HG03378 (cell line): Measurements from ENCODE around the gene STARD10.
A peak's percentile ranks its signal among the peaks of the same experiment; 100 is the strongest.
"Not testable (repeated sequence)": the region's sequence is repeated elsewhere in the genome, so short reads cannot be mapped to it uniquely, and the experiment has no call there.

Experiments used
- ATAC-seq: cut with Tn5 transposase; IDR thresholded peaks from one replicate; pipeline ENCODE4 v1.9.1; 2021; ENCODE audit warnings: mild to moderate bottlenecking, moderate library complexity; ENCODE audit not compliant: unreplicated experiment

The STARD10 gene

DNA sequence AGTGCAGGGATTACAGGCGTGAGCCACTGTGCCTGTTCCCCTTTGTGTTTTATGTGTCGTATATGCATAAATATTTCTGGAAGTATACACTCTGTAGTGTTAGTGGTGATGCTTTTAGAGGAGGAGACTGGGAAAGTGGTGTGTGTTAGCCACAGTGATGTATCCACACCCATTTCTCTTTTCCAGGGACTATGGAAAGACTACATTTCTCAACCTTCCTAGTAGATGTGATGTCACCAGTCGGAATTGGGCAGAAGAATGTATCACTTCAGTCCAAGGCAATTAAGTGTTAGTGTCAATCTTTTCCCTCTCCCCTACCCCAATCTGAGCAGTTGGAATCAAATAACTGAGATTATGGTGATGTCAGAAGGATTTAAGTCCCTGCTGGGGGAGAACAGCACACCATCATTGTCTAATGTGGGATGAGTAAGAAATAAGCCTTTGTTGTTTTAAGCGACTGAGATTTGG, 14.5 kb upstream of the STARD10 start:
- ATAC-seq: no peak

DNA sequence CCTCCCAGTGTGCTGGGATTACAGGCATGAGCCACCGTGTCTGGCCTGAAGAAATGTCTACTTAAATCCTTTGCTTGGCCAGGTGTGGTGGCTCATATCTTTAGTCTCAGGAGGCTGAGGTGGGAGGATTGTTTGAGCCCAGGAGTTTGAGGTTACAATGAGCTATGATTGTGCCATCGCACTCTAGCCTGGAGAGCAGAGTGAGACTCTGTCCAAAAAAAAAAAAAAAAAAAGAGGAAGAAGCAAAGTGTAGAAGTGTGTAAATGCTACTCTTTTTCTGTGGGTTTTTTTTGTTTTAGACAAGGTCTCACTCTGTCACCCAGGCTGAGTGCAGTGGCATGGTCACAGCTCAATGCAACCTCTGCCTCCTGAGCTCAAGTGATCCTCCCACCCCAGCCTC, 13.9 kb upstream of the STARD10 start:
- no peak for ATAC-seq

DNA sequence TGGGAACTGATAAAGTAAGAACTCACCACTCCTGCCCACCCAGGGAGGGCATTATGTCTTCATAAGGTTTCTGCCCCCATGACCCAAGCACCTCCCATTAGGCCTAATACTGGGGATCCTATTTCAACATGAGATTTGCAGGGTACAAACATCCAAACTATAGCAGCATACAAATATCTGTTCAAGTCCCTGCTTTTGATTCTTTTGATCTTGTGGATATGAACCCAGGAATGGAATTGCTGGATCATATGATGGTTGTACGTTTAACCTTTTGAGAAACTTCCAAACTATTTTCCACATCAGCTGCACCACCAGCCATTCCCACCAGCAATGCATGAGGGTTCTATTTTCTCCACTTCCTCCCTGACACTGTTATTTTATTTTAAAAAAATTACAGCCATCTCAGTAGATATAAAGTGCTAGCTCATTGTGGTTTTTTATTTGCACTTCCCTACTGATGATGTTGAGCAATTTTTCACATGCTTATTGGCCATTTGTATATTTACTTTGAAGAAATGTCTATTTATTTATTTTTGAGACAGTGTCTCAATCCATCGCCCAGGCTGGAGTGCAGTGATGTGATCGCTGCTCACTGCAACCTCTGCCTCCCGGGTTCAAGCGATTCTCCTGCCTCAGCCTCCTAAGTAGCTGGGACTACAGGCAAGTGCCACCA, 13.3 kb upstream of the STARD10 start:
- ATAC-seq: no peak

DNA sequence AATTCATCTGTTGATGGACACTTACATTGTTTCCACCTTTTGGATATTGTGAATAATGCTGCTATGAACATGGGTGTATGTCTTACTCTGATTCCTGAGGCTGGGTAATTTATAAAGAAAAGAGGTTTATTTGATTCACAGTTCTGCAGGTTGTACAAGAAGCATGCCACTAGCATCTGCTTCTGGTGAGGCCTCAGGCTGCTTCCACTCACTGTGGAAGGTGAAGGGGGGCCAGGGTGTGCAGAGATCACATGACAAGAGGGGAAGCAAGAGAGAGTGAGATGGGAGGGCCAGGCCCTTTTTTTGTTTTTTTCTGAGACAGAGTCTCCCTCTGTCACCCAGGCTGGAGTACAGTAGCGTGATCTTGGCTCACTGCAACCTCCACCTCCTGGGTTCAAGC, 12.5 kb upstream of the STARD10 start:
- not testable (repeated sequence) for ATAC-seq

DNA sequence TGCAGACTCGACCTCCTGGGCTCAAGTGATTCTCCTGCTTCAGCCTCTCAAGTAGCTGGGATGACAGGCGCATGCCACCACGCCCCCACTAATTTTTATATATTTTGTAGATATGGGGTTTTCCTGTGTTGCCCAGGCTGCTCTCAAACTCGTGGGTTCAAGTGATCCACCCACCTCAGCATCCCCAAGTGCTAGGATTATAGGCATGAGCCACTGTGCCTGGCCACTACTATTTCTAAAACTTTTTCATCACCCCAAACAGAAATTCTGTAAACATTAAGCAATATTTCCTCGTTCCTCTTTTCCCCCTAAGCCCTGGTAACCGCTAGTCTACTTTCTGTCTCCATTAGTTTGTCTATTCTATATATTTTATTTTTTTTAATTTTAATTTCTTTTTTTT, 11.4 kb upstream of the STARD10 start:
- no peak for ATAC-seq

DNA sequence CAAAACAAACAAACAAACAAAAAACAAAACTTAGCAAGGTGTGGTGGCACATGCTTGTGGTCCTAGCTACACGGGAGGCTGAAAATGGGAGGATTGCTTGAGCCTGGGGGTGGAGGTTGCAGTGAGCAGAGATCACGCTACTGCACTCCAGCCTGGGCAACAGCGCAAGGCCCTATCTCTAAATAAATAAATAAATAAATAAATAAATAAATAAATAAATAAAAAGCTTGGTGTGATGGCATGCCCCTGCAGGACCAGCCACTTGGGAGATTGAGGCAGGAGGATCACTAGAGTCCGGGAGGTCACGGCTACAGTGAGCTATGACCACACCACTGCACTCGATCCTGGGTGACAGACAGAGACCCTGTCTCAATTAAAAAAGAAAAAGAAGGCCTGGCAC, 9.0 kb upstream of the STARD10 start:
- no peak for ATAC-seq

DNA sequence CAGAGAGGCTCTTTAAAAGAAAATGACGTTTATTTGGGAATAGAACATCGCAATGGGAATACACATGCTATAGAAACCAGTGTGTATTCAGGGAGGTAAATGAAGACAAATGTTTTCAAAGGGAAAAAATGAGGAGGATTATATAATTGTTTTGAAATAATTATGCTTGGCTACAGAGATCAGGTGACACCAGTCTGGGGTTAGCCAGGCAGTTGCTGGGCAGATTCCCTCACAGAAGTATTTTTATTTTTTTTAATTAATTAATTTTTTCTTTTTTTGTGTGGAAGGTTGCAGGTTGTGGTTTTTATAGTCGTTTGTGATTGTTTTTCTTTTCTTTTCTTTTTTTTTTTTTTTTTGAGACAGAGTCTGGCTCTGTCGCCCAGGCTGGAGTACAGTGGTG, 5.6 kb upstream of the STARD10 start:
- ATAC-seq: no peak

DNA sequence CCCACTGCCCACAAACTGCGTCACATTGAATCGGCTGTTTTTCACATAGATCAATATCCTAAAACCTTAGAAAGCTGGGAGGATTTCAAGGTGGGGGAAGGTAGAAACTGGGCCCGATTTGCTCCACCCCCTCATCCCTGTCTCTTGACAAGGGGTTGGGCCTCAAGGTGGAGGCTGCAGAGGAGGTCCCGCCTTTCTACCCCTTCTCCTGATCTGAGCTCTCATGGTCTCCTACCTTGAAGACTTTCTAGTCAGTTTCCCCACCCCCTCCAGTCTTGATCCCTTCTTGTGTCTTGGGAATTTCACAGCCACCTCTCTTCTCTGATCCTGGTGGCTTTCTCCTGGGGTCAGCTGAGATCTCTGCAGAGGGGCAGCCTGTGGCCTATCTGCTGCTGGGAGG, 4.5 kb upstream of the STARD10 start:
- no peak for ATAC-seq

DNA sequence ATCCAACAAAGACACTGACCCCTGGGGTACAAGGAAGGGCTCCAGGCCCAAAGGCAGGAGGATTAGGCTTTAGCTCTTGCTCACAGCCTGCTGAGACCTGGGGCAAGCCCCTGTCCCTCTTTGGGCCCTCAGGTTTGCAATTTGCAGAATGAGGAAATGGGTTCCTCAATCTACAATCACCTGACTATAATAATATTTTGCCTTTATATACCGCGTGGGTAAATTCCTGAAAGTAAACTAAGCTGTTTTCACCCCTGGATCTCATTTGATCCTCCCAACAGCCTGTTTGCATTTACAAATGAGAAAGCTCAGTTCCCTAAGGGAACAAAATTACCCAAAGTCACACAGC, 797 bp downstream of the STARD10 start:
- ATAC-seq: peak; percentile 6

DNA sequence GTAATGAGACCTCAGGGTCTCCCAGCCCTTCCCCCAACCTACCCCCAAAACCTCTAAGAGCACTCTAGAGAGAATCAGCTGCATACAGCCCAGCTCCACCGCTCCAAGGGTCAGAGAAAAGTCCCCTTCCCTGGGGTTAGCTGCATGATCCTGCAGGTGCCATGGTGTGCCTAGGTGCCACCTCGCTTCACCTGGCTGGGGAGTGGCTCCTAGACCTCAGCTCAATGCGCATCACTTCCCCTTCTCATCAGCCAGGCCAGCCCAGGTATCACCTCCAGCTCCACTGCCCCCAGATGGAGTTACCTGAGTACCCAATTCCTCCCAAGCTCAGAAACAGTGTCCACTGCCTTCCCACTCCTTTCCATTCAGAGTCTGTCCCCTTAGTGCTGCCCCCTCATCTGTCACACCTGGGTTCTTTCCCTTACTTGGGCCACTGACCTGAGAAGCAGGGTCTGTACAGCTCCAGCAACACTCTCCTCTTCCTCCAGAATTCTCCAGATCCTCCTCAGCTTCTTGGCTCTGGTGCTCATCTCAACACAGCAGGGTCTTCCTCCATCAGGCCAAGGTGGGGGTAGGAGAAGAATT, 1.3 kb downstream of the STARD10 start:
- ATAC-seq: no peak

DNA sequence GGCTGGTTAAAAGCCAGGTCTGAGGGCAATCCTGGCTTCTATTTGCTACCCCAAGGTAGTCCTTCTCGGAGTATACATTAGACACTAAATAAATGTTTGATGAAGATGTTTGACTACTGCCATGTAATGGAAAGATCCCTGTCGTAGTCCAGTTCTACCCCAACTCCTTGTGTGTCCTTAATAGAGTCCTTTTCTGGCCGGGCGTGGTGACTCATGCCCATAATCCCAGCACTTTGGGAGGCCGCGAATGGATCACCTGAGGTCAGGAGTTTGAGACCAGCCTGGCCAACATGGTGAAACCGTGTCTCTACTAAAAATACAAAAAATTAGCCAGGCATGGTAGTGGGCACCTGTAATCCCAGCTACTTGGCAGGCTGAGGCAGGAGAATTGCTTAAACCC, 2.6 kb downstream of the STARD10 start:
- not testable (repeated sequence) for ATAC-seq

DNA sequence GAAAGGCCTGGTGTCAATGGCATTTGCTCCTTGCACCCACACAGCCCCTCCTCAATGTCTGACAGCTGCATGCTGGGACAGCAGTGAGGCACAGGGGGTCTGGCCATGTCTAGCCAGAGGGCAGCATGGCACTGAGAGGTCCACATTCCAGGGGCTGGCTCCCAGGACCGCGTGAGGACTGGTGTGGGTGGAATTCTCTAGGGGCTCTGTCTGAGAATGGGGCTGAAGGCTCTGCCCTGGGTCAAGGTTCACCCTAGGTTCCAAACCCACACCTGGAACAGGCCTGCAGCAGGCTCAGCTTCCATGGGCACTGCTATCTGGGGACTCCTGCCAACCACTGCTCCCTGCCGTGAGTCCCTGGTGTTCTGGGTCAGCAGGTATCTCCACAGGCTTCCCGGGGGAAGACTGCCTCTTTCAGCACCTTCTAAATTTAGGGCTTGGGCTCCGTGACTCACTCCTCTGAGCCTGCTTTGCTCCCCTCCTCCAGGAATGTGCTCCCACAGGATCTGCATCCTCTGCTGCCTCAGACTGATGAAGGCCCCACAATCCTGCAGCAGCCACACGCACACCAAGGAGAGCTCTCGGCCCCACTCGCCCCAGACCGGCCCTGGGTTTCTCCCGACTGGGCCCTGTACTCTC, 4.2 kb downstream of the STARD10 start:
- no peak for ATAC-seq

DNA sequence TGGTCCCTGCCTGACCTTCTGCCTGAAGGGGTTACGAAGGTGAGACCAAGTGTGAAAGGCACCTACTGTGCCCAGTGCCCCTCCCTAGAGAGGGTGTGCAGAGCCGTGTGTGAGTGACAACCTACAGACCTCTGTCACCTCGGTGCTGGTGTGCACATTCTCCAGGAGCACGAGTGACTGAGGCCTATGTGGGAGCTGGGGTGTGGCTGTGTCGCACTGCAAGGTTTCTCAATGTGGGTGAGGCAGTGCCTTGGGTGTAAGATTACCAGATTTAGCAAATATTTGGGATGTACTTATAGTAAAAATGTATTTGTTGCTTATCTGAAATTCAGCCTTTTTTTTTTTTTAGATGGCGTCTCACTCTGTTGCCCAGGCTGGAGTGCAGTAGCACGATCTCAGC, 5.6 kb downstream of the STARD10 start:
- ATAC-seq: no peak

DNA sequence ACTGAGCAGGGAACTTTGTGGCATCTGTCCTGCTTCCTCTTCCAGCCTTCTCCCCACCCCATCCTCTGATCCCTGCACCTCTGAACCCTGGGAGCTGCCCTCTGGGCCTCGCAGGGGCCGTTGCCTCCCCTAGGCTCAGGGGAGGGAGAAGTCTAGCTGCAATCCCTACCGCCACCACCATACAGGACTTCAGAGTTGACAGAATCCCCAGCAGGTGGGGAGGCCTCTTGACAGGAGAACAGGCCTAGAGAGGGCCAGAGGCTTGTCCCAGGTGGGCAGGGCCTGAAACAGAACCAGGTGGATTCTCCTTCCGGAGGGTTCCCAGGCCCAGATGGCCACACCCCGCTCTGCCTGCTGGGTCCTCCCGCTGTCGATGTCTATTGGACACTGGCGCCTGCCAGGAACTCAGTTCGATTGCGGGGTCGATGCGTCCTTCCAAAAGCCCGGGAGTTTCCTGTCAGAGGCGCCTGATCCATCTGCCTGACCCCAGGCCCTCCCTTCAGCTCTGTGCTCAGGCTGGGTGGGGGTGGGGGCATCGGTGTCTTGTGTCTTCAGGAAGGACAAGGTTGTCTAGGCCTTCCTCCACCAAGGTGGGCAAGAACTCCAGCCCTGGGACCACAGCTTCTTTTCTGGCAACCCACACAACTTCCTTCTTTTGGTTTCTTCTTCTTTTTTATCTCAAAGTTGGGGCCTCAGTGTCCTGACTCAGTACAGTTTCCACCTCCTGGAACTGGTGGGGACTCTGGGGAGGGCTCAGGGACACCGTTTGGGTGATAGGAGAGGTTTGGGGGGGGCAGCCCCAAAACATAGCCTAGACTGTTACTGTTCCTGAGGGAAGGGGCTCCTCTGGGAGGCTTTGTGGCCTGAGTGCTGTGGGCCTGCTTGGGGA, 6.4 kb downstream of the STARD10 start:
- no peak for ATAC-seq

DNA sequence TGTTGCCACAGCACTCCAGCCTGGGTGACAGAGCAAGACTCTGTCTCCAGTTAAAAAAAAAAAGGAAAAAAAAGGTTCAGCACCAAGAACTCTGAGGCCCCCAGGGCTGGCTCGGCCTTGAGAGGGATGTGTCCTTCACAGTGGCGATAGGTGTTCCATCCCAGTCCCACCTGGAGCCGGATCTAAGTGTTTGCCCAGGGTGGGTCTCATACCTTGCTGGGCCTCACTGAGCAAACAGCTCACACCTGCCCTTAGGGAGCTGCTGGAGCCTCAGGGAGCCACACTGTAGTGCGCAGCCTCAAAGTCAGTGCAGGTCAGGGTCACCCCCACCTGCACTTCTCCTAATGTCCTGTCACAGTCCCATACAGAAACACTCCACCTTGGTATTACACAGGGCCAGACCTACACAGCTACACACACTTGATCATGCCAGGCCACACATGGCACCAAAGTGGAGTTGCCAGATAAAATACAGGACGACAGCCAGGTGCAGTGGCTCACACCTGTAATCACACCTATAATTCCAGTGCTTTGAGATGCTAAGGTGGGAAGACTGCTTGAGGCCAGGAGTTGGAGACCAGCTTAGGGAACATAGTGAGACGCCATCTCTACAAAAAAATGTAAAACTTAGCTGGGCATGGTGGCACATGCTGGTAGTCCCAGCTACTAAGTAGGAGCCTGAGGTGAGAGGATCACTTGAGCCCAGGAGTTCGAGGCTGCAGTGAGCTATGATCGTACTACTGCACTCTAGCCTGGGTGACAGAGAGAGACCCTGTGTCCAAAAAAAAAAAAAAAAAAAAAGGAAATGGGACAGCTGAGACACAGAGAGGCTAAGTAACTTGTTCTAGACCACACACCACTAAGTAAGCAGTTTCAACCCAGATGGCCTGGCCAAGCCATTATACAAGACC, 7.3 kb downstream of the STARD10 start:
- ATAC-seq: no peak

DNA sequence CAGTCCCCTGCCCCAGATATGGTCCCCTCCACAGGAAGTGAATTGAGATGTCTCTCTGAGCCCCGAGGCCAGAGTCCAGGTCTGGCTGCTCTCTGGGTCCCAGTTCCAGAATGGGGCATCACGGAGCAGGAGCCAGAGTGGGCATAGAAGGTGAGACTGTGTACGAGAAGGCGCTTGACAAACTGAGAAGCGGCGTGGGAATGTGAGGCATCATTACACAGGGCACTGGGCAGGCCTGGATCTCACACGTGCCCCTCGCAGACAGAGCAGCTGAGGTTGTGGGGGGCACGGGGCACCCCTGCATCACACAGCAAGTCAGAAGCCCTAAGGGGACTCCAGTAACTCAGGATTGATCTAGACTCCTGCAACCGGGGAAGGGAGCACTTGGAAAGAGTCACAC, 9.2 kb downstream of the STARD10 start:
- ATAC-seq: no peak

DNA sequence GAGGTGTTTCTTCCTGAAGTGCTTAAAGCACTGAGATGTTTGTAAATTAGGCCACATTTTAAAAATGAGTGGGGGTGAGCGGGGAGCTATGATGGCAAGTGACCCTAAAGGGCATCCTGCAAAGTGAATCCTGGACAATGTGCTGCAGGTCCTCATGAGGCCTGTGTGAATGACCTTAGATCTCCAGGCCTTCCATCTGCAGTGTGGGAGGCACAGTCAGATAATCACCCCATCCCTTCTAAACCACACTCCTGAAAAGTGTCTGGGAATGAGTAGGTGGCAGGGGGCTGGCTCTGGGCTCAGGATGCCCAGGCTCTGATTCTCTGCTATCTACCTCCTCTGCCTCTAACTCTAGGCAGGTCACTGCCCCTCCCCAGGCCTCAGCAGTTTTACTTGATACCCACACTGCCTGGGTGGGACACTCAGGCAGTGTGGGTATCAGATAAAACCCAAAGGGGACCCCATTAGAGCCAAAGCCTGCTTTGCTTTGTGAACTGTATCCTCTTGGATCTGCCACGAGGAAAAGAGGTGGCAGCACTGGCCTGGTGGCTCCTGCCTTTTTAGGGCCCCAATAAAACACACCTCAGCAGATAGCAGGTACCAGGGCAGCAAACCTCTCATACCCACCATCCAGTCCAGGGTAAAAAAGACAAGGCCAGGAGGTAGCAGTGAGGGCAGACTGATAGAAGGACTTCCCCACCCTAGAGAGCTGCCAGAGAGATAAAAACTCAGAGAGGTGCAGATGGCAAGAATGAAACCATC, 10.5 kb downstream of the STARD10 start:
- no peak for ATAC-seq

DNA sequence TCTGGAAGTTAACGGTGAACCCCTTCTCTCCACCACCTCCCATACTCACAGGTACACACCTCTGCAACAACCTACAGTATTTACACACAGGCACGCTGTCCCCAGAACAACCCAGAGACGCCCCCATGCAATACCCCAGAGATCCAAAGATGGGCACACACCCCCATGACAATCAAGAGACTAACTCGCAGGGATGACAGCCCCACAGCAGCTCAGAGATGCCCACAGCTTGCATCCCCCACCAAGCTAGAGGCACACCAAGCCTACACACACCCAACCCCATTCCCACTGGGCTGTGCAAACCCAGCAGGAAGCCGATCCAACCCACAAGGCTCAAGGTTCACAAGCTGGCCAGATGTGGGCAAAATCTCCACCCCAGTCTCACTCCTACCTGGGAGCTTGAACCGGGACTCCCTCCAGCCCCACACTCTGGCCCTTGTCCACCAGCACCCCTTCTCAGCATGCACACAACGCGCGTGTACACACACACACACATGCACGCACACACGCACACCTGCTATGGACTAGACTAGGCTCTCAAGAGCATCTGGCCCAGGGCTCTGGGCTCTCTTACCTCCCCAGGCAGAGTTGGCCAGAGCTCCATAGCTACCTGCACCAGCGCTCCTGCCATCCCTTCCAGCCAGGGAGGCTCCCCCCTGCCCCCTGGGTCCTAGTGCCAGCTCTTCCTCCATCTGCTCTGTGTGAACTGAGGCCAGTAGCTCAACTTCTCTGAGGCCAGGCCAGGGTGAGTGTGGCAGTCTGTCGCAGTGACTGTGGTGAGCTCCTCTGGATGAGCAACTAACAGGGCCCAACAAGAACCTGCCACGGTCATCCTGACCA, 11.5 kb downstream of the STARD10 start:
- ATAC-seq: no peak
